Large intestine (tissue), 3 donors: ENCODE measurements around the gene SLC19A1. TPM values are rescaled to one million over a fixed set of nuclear protein-coding genes. Genes with fewer than 3 reads are reported as not detected.

Experiments used
- DNase-seq, 2 donors: peaks; one replicate each; pipeline versions ENCODE4 v3.0.0 to v3.0.0-alpha.2; 2013
- H3K27ac ChIP-seq: one replicate; pipeline ENCODE4 v1.5.1; 2013; ENCODE audit warnings: low read length
- H3K27me3 ChIP-seq: 2 replicates; pipeline ENCODE4 v1.6.1; 2013; ENCODE audit warnings: low read length; ENCODE audit not compliant: control insufficient read depth, insufficient read depth
- H3K36me3 ChIP-seq: 2 replicates; pipeline ENCODE4 v1.6.1; 2013; ENCODE audit warnings: low read length; ENCODE audit not compliant: control insufficient read depth, insufficient read depth
- H3K4me1 ChIP-seq: one replicate; pipeline ENCODE4 v1.6.1; 2013; ENCODE audit warnings: low read length; ENCODE audit not compliant: control insufficient read depth, insufficient read depth
- H3K4me3 ChIP-seq: one replicate; pipeline ENCODE4 v1.5.1; 2013; ENCODE audit warnings: low read length
- H3K9me3 ChIP-seq: one replicate; pipeline ENCODE4 v1.6.1; 2013; ENCODE audit warnings: mild to moderate bottlenecking, low read depth, low read length, moderate library complexity; ENCODE audit not compliant: control insufficient read depth
- WGBS: methylation state at CpG from one replicate; pipeline ENCODE4 v1.1.5; 2013; ENCODE audit warnings: low lambda C conversion rate; ENCODE audit not compliant: insufficient coverage; 5-methylcytosine and 5-hydroxymethylcytosine counted together
- polyA plus RNA-seq: library from polyadenylated mRNA; unstranded; fragments of 120-200 nt; gene quantifications from one replicate; pipeline ENCODE4 v1.2.1, GENCODE V29; 2013

The SLC19A1 gene
- polyA plus RNA-seq, 1 donor: 22.1 TPM

DNA sequence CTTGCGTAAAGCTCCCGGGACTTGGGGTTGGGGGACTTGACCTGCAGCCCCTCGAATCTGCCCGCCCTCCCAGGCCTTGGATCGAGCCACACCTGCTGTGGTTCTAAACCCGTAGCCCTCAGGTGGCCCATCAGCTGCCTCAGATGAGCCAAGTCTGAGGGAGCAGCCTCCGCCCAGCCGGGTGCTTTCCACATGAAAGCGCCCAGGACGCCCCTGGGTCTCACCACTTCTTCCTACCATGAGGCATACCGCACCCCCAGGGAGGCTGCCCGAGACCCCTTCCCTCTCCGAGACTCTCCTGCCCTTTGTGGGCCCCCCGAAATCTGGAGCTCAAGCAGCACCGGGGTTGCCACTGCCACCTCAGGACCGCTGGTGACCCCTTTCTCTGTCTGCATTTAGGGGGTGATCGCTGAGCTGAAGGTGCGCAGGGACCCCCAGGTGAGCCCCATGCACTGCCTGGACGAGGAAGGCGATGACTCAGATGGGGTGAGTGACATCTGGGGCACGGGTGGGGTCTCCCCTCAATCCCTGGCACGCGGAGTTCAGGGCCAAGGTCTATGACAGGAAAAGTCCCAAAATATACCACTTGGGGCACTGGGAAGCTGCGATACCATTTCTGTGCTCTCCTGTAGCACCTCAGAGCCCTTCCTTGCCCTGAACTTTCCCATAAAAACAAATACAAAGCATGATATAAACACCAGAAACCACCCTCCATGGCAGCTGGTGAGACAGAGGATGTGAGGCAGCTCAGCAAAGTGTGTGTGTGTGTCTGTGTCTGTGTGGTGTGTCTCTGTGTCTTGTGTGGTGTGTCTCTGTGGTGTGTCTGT lies 68.5 kb downstream of the SLC19A1 start:
- H3K27ac ChIP-seq: no peak overlapping the region
- peaks cover 41% of the 10 kb centered on the region for H3K4me1 ChIP-seq
- no peak overlapping the region for H3K4me3 ChIP-seq
- no peaks in the 10 kb centered on the region for H3K27me3 ChIP-seq
- peaks cover 17% of the 10 kb centered on the region for H3K9me3 ChIP-seq
- no peaks in the 10 kb centered on the region for H3K36me3 ChIP-seq
- no CpG with 5 or more reads among the region's 24 CpGs for WGBS
- no peak for DNase-seq

DNA sequence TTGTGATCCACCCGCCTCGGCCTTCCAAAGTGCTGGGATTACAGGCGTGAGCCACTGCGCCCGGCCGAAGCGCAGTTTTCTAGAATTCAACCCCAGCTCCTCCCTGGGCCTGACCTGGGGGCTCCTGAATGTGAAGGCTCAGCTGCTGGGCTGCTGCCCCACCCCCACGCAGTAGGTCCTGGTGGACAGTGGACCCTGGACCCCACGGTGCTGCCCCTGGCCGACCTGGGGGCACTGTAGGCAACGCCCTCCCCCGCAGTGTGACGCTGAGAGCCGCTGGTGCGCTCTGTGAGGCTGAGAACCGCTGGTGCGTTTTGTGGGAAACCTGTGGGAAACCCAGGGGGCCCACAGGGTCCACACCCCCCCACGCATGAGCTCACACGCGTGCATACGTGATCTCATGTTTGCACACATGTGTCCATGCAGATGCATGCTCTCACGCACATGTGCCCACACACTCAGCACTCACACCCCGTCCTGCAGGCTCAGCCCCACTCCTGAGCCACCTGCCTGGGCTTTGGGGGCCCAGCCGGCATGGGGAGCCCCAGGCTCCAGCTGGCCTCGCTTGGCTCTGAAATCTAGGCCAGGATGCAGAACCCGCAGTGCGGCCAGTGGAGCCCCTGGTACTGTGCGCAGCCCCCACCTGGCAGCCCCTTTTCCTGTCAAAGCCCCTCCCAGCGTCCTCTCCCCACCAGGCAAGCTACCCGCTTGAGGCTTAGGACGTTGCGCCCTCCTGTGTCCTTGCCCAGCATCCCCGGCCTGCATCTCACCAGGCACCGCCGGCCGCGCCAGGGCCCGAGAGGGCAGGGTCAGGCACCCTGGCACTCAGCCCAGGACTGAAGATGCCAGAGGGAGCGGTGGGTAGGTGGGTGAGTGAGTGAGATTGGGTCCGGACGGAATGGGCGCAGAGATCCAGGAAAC lies 69.5 kb downstream of the SLC19A1 start:
- Histone ChIP-seq H3K4me1 (peaks cover 38% of the 10 kb centered on the region), H3K4me3 (no peak overlapping the region), H3K9me3 (peaks cover 21% of the 10 kb centered on the region), H3K36me3 (no peaks in the 10 kb centered on the region), H3K27me3 (no peaks in the 10 kb centered on the region), H3K27ac (no peak overlapping the region)
- 80% methylated on average over 1 of the region's 42 CpGs for WGBS
- DNase-seq: no peak

DNA sequence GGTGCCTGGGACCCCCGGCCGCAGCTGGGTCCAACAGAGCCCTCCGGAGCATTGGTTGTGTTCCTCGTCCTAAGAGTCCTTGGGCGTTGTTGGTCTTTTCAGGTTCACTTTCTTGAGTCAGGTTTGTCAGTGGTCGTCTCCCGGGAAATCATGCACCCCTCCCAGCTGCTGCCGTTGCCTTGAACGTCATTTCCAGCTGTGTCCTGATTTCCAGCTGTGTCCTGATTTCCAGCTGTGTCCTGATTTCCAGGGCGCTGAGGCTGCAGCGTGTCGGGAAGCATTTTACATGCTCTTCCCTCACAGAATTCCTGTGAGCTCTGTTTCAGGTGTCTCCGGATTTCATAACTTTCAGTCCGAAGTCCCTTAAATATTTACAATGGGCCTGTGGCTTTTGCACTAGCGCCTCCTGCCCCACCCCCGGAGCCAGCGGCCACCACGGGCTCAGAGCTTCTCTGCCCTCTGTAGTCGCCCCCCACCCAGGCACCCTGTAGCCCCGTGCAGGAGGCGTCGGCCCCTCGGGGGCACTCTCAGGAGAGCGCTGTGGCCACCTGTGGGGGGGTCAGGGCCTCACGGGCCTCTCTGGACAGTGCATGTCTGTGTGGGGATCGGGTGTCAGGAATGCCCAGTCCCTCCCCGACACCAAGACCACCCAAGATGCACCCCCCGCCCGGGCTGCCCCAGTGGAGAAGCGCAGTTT lies 70.6 kb downstream of the SLC19A1 start:
- DNase-seq: peak; percentile 86 to 93
- peaks cover 38% of the 10 kb centered on the region for H3K4me1 ChIP-seq
- H3K9me3 ChIP-seq: peaks cover 21% of the 10 kb centered on the region
- H3K4me3 ChIP-seq: no peak overlapping the region
- H3K27me3 ChIP-seq: no peaks in the 10 kb centered on the region
- no peaks in the 10 kb centered on the region for H3K36me3 ChIP-seq
- 0% methylated on average over 1 of the region's 30 CpGs for WGBS
- H3K27ac ChIP-seq: peak overlapping the region; percentile 91

DNA sequence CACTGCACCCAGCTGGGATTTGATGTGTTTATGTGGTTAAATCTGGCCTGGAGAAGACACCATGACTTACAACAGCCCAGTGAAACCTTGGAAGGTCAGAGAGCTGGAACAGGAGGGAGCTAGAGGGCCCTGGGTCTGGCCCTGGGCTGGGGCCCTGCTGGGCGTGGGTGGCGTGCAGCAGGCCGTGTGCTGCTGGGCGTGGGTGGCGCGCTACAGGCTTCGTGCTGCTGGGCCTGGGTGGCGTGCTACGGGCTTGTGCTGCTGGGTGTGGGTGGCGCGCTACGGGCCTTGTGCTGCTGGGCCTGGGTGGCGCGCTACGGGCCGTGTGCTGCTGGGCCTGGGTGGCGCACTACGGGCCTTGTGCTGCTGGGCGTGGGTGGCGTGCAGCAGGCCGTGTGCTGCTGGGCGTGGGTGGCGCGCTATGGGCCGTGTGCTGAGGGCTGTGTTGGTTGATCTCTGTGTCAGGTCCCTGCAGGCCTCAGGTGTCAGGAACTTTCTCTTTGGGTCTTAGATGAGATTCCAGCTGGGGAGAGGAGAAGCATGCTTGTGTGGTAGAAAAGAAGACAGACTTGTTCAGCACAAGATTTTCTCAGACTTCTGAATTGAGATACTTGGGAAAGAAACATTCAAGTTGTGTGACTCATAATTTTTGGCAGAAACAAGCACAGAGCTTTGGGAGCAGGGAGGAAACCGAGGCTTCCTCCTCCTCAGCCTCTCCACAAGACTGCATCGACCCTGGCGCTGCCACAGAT lies 71.3 kb downstream of the SLC19A1 start:
- DNase-seq: no peak
- no peak overlapping the region for H3K4me3 ChIP-seq

DNA sequence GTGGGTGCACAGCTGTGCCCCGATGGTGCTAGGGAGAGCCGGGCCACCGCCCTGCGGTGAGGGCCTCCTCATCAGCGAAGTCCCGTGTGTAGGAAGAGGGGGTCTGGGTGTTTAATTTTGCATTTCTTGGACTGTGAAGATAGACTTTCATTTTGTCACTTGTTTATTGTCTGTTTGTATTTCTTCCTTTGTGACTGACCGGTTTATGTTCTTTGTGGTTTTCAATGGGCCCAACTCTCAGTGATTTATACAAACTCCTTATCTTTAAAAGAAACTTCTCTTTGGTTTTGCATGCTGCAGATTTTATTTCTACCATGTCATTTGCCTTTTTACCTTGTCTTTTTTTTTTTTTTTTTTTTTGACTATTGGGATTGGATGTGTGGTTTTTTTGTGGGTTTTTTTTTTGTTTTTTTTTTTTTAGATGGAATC lies 72.1 kb downstream of the SLC19A1 start:
- 42% methylated on average over 1 of the region's 7 CpGs for WGBS
- DNase-seq: no peak
- Histone ChIP-seq H3K27ac (peak overlapping the region; percentile 47), H3K4me3 (no peak overlapping the region), H3K9me3 (peaks cover 17% of the 10 kb centered on the region), H3K27me3 (no peaks in the 10 kb centered on the region), H3K4me1 (peaks cover 38% of the 10 kb centered on the region), H3K36me3 (no peaks in the 10 kb centered on the region)

More for the DNA sequence above, 71.3 kb downstream of the SLC19A1 start:
- no peaks in the 10 kb centered on the region for H3K27me3 ChIP-seq
- H3K9me3 ChIP-seq: peaks cover 21% of the 10 kb centered on the region
- H3K4me1 ChIP-seq: peaks cover 38% of the 10 kb centered on the region
- H3K36me3 ChIP-seq: no peaks in the 10 kb centered on the region
- WGBS: no CpG with 5 or more reads among the region's 28 CpGs
- H3K27ac ChIP-seq: peak overlapping the region; percentile 91

DNA sequence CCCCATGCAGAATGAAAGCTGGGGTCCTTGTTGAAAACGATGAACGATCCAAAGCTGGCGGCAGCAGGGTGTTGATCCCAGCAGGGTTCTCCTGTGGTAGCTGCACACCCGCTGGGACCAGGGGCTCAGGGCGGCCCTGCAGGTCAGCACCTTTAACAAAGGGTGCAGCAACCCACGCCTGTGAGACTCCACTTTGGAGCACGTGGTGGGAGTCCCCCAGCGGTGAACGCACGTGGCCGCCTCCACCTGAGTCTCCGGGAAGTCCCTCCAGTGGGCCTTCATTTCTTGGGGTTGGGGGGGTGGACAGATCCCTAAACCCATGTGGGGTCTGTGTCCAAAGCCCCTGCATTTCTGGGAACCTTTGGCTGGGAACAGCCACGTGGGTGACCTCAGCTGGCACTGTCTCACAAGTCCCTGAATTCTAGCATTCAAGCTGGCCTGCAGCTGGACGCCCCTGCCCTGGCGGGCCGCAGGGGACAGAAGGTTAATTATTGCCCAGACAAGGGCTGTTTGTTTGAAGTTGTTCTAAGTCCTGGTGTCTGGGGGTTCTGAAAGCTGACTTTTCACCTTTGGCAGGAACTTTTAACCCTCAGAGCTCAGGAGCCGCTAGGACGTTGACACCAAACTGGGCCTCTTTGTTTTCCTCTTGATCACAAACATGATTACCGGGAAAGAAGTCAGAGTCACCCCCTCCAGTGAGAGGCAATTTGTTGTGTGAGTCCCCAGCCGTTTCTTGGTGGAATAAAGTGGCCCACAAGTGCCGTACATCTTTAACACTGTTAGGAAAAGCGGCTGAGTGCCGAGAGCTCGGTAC lies 72.8 kb downstream of the SLC19A1 start:
- Histone ChIP-seq H3K36me3 (no peaks in the 10 kb centered on the region), H3K9me3 (peaks cover 11% of the 10 kb centered on the region), H3K4me1 (peaks cover 38% of the 10 kb centered on the region), H3K27me3 (no peaks in the 10 kb centered on the region), H3K4me3 (no peak overlapping the region), H3K27ac (peak overlapping the region; percentile 47)
- DNase-seq: peak in 1 of 2 donors; percentile 62
- WGBS: no CpG with 5 or more reads among the region's 24 CpGs

DNA sequence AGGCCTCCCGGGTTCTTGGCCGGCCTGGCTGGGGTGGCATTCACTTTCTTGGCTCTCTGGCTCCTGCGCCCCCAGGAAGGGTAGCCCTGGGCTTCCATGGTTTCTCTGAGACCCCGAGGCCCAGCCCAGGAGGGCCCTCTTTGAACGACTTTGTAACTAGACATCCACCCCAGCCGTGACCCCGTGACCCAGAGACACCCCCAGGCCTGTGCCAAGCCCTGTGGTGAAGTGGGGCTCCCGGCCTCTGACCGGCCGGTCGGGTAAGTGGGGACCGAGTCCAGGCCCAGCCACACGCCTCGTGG lies 73.3 kb downstream of the SLC19A1 start:
- DNase-seq: no peak
- Histone ChIP-seq H3K27ac (no peak overlapping the region), H3K4me3 (no peak overlapping the region), H3K36me3 (no peaks in the 10 kb centered on the region), H3K9me3 (peaks cover 8% of the 10 kb centered on the region), H3K27me3 (no peaks in the 10 kb centered on the region), H3K4me1 (peaks cover 38% of the 10 kb centered on the region)
- WGBS: no CpG with 5 or more reads among the region's 14 CpGs

DNA sequence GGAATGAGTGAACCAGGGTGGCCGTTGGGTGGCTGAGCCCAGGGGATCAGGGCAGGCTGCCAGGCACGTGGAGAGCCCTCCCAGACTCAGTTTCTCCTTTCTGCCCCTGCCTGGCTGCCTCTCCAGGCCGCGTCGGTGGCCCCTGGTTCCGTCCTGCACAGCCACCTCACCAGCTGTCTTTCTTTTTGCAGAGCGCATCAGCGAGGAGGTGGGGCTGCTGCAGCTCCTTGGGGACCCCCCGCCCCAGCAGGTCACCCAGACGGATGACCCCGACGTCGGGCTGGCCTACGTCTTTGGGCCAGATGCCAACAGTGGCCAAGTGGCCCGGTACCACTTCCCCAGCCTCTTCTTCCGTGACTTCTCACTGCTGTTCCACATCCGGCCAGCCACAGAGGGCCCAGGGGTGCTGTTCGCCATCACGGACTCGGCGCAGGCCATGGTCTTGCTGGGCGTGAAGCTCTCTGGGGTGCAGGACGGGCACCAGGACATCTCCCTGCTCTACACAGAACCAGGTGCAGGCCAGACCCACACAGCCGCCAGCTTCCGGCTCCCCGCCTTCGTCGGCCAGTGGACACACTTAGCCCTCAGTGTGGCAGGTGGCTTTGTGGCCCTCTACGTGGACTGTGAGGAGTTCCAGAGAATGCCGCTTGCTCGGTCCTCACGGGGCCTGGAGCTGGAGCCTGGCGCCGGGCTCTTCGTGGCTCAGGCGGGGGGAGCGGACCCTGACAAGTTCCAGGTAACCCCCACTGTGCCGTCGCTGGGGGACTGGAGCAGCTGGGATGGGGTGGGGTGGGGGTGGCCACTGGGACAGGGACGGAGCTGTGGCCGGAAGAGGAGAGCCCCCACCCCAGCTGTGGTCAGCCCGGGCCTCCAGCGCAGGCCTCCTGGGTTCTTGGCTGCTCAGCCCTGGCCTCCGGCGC lies 73.9 kb downstream of the SLC19A1 start:
- no peak overlapping the region for H3K4me3 ChIP-seq
- no peaks in the 10 kb centered on the region for H3K27me3 ChIP-seq
- no peak overlapping the region for H3K27ac ChIP-seq
- no peak for DNase-seq
- no peaks in the 10 kb centered on the region for H3K36me3 ChIP-seq
- no CpG with 5 or more reads among the region's 45 CpGs for WGBS
- H3K4me1 ChIP-seq: peaks cover 38% of the 10 kb centered on the region
- peaks cover 8% of the 10 kb centered on the region for H3K9me3 ChIP-seq
